ENCODE data around the gene RPL19. TPM values are rescaled to one million over a fixed set of nuclear protein-coding genes. Genes with fewer than 3 reads are reported as not detected.

The RPL19 gene
- total and polyA plus RNA-seq, 2 experiments from 2014 or later: 903 to 1,500 TPM

DNA sequence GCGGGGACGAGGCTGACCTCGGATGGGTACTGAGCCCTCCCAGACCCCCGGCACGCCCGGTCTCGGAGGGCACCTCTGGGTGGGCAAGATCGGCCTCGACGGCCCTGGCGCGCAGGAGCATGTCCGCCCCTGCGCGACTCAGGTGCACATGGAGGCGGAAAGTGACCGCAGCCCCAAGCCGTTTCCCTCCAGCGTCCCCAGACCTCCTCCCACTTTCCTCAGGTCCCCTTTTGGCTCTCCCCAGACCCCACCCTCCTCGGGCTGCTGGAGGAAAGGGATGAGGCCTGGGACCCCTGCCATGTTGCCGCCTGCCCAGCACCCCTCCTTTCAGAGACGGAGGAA, 10.0 kb downstream of the RPL19 start:
- no peaks in the 10 kb centered on the region for H3K9me2 ChIP-seq (ENCODE audit: insufficient read depth)
- peak overlapping the region; percentile 73 for H3K4me2 ChIP-seq (ENCODE audit: unreplicated experiment)
- peaks cover 9% of the 10 kb centered on the region for H3F3A ChIP-seq (ENCODE audit: insufficient read depth)
- H4K20me1 ChIP-seq (ENCODE audit: insufficient read depth): no peaks in the 10 kb centered on the region
- H3K9me3 ChIP-seq (ENCODE audit: low read depth): no peaks in the 10 kb centered on the region
- WGBS, 2 experiments (ENCODE audit: low coverage in 1 of 2, low lambda C conversion rate in 2 of 2, missing lambda C conversion rate in 2 of 2): 15 to 24% methylated on average over 13 to 15 of the region's 22 CpGs
- DNase-seq: no peak
- peak overlapping the region; percentile 77 for H3K9ac ChIP-seq
- H3K36me3 ChIP-seq (ENCODE audit: low read depth): peaks cover 1% of the 10 kb centered on the region; the same call in 1 of the 2 replicates
- peaks cover 7% of the 10 kb centered on the region for H3K4me1 ChIP-seq (ENCODE audit: insufficient read depth)
- H3K4me3 ChIP-seq: peak overlapping the region; percentile 59
- no peaks in the 10 kb centered on the region for H3K79me2 ChIP-seq (ENCODE audit: insufficient read depth)
- H3K27ac ChIP-seq: no peak overlapping the region
- in situ Hi-C loops (cut with MboI): no loop called here
- TF ChIP-seq EZH2phosphoT487 (IDR thresholded peaks at IDR 0.05; ENCODE audit: insufficient read depth, low read depth): no peak
- no peak for TF ChIP-seq EZH2 (IDR thresholded peaks at IDR 0.05; ENCODE audit: insufficient read depth, poor library complexity, severe bottlenecking)
- H2AFZ ChIP-seq: peak overlapping the region; percentile 37; the same call in 1 of the 2 replicates
- no peaks in the 10 kb centered on the region for H3K27me3 ChIP-seq (replicated peaks; ENCODE audit: insufficient read depth)

GRCh38 chr17:39212195-39212810, 12.2 kb downstream of the RPL19 start:
- Histone ChIP-seq H3K79me2 (ENCODE audit: insufficient read depth) (no peaks in the 10 kb centered on the region), H3K9me2 (ENCODE audit: insufficient read depth) (no peaks in the 10 kb centered on the region), H3K27ac (no peak overlapping the region), H3K36me3 (ENCODE audit: low read depth) (no peaks in the 10 kb centered on the region), H3F3A (ENCODE audit: insufficient read depth) (0 out of 2 replicates have a peak, but pooled peaks cover 1% of the 10 kb centered on the region), H3K4me3 (no peak overlapping the region), H3K4me2 (ENCODE audit: unreplicated experiment) (no peak overlapping the region), H3K4me1 (ENCODE audit: insufficient read depth) (peaks cover 7% of the 10 kb centered on the region), H3K9me3 (ENCODE audit: low read depth) (no peaks in the 10 kb centered on the region), H2AFZ (no peak overlapping the region), H4K20me1 (ENCODE audit: insufficient read depth) (no peaks in the 10 kb centered on the region), H3K9ac (no peak overlapping the region), H3K27me3 (replicated peaks; ENCODE audit: insufficient read depth) (no peaks in the 10 kb centered on the region)
- DNase-seq: peak; percentile 61
- TF ChIP-seq EZH2 (IDR thresholded peaks at IDR 0.05; ENCODE audit: insufficient read depth, poor library complexity, severe bottlenecking): no peak
- no peak for TF ChIP-seq EZH2phosphoT487 (IDR thresholded peaks at IDR 0.05; ENCODE audit: insufficient read depth, low read depth)
- WGBS, 2 experiments (ENCODE audit: low coverage in 1 of 2, low lambda C conversion rate in 2 of 2, missing lambda C conversion rate in 2 of 2): 80 to 84% methylated on average over 11 of the region's 11 CpGs
- in situ Hi-C loops (cut with MboI): no loop called here

DNA sequence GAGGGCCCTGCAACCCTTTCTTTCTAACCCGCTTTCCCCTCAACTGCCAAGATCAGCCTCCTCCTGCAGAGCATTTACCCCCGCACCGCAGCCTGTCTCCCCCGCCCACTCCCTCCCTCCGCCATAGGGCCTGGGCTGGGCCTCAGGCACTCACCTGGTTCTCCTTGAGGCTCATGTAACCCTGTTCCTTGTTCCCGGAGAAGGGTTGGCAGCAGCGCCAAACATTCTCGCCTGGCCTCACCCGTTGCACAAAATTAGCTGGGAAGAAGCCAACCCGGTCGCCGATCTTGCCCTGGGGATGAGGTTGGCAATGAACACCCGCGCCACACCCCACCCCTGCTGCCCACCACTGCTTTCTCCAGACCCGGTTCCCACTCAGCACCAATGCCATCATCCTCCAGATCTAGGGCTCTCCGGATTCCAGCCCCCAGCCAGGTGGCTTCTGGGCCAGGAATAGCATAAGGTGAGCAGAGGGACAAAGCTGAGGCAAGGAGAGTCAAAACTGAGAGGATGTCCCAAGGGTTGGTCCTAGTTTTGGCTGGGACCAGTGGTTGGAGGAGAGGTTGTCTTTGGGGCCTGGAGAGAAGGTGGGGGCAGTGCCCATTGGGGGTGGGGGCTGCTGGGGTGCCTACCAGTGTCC, 12.9 kb downstream of the RPL19 start:
- TF ChIP-seq EZH2phosphoT487 (IDR thresholded peaks at IDR 0.05; ENCODE audit: insufficient read depth, low read depth): no peak
- no peak for TF ChIP-seq EZH2 (IDR thresholded peaks at IDR 0.05; ENCODE audit: insufficient read depth, poor library complexity, severe bottlenecking)
- Histone ChIP-seq H3F3A (ENCODE audit: insufficient read depth) (no peaks in the 10 kb centered on the region), H3K36me3 (ENCODE audit: low read depth) (no peaks in the 10 kb centered on the region), H3K9me2 (ENCODE audit: insufficient read depth) (no peaks in the 10 kb centered on the region), H3K9ac (no peak overlapping the region), H3K4me2 (ENCODE audit: unreplicated experiment) (no peak overlapping the region), H2AFZ (no peak overlapping the region), H3K4me3 (no peak overlapping the region), H3K9me3 (ENCODE audit: low read depth) (no peaks in the 10 kb centered on the region), H3K27ac (no peak overlapping the region), H3K79me2 (ENCODE audit: insufficient read depth) (no peaks in the 10 kb centered on the region), H4K20me1 (ENCODE audit: insufficient read depth) (no peaks in the 10 kb centered on the region), H3K27me3 (replicated peaks; ENCODE audit: insufficient read depth) (no peaks in the 10 kb centered on the region), H3K4me1 (ENCODE audit: insufficient read depth) (peaks cover 7% of the 10 kb centered on the region)
- DNase-seq: no peak
- WGBS, 2 experiments (ENCODE audit: low coverage in 1 of 2, low lambda C conversion rate in 2 of 2, missing lambda C conversion rate in 2 of 2): 62 to 64% methylated on average over 9 to 16 of the region's 16 CpGs
- in situ Hi-C loops (cut with MboI): no loop called here

GRCh38 chr17:39213852-39214251, 13.8 kb downstream of the RPL19 start:
- no peaks in the 10 kb centered on the region for H3K9me2 ChIP-seq (ENCODE audit: insufficient read depth)
- H3K79me2 ChIP-seq (ENCODE audit: insufficient read depth): no peaks in the 10 kb centered on the region
- no peak overlapping the region for H2AFZ ChIP-seq
- no peaks in the 10 kb centered on the region for H3K27me3 ChIP-seq (replicated peaks; ENCODE audit: insufficient read depth)
- TF ChIP-seq EZH2phosphoT487 (IDR thresholded peaks at IDR 0.05; ENCODE audit: insufficient read depth, low read depth): no peak
- H3K36me3 ChIP-seq (ENCODE audit: low read depth): no peaks in the 10 kb centered on the region
- H3K27ac ChIP-seq: no peak overlapping the region
- H3K9ac ChIP-seq: no peak overlapping the region
- H4K20me1 ChIP-seq (ENCODE audit: insufficient read depth): no peaks in the 10 kb centered on the region
- DNase-seq: peak; percentile 45
- peaks cover 7% of the 10 kb centered on the region for H3K4me1 ChIP-seq (ENCODE audit: insufficient read depth)
- no peak overlapping the region for H3K4me3 ChIP-seq
- in situ Hi-C loops (cut with MboI): no loop called here
- WGBS, 2 experiments (ENCODE audit: low coverage in 1 of 2, low lambda C conversion rate in 2 of 2, missing lambda C conversion rate in 2 of 2): 65 to 69% methylated on average over 9 of the region's 9 CpGs
- H3K9me3 ChIP-seq (ENCODE audit: low read depth): no peaks in the 10 kb centered on the region
- H3K4me2 ChIP-seq (ENCODE audit: unreplicated experiment): no peak overlapping the region
- H3F3A ChIP-seq (ENCODE audit: insufficient read depth): no peaks in the 10 kb centered on the region

All from GM23248 (cell line).